HEK293 (cell line): Measurements from ENCODE around the gene UGT2B7.

Experiments used
- CTCF ChIA-PET: fragments of 350-600 bp; formaldehyde crosslinking; extraction: SDS; loops from one replicate; lab custom pipeline; 2021; ENCODE audit warnings: antibody characterized with exemption; lab: Yijun Ruan, JAX
- POLR2A ChIA-PET: fragments of 300-600 bp; formaldehyde crosslinking; extraction: SDS; loops from one replicate; lab custom pipeline; 2020; ENCODE audit warnings: antibody characterized with exemption, inconsistent platforms; lab: Yijun Ruan, JAX
- H3K27ac ChIP-seq: fragments of 200-500 bp; sonication (Bioruptor generic); 2 replicates; pipeline ENCODE4 v1.5.1; 2014; ENCODE audit warnings: low read depth, low read length, control low read depth, inconsistent platforms; ENCODE audit errors: extremely low read depth
- H3K36me3 ChIP-seq, 2 experiments: fragments of 200-500 bp in 1 of 2; sonication (Bioruptor generic) in 1 of 2; 1 replicate in 1 of 2; 2 replicates in 1 of 2; pipeline ENCODE4 v1.5.1; 2014 to 2017; ENCODE audit warnings: inconsistent platforms in 2 of 2, low read length in 2 of 2; ENCODE audit not compliant: control insufficient read depth in 2 of 2, insufficient read depth in 1 of 2
- H3K4me1 ChIP-seq: fragments of 200-500 bp; sonication (Bioruptor generic); 2 replicates; pipeline ENCODE4 v1.5.1; 2014; ENCODE audit warnings: mild to moderate bottlenecking, low read length, inconsistent platforms; ENCODE audit not compliant: control insufficient read depth, insufficient read depth
- H3K4me3 ChIP-seq: 2 replicates; pipeline ENCODE4 v1.5.1; 2011; ENCODE audit warnings: low read depth, mild to moderate bottlenecking, control low read depth, low read length, moderate library complexity
- H3K9me3 ChIP-seq: fragments of 200-500 bp; sonication (Bioruptor generic); 2 replicates; pipeline ENCODE4 v1.5.1; 2014; ENCODE audit warnings: low read depth, low read length, inconsistent platforms; ENCODE audit not compliant: control insufficient read depth, insufficient read depth
- EGR2 ChIP-seq: fragments of 450-650 bp; formaldehyde crosslinking; IDR thresholded peaks from 2 replicates; pipeline ENCODE4 v1.5.1; 2016; ENCODE audit warnings: low read depth, missing biosample characterization, missing genetic modification characterization
- MEIS1 ChIP-seq: sonication (generic); formaldehyde crosslinking; IDR thresholded peaks from 2 replicates; pipeline ENCODE4 v1.8.1; 2022; ENCODE audit warnings: missing genetic modification reagents, mild to moderate bottlenecking, borderline replicate concordance
- MYNN ChIP-seq: fragments of 450-650 bp; formaldehyde crosslinking; IDR thresholded peaks from 2 replicates; pipeline ENCODE4 v1.5.1; 2016; ENCODE audit warnings: missing biosample characterization, missing genetic modification characterization, borderline replicate concordance
- MZF1 ChIP-seq: fragments of 450-650 bp; formaldehyde crosslinking; IDR thresholded peaks from 2 replicates; pipeline ENCODE4 v1.5.1; 2017; ENCODE audit warnings: missing biosample characterization, missing genetic modification characterization, borderline replicate concordance
- PRDM1 ChIP-seq: fragments of 450-650 bp; formaldehyde crosslinking; IDR thresholded peaks from 2 replicates; pipeline ENCODE4; 2016; ENCODE audit warnings: missing biosample characterization, missing genetic modification characterization
- REPIN1 ChIP-seq: fragments of 450-650 bp; formaldehyde crosslinking; IDR thresholded peaks from 2 replicates; pipeline ENCODE4 v1.5.1; 2017; ENCODE audit warnings: missing biosample characterization, missing genetic modification characterization, low read depth
- SP7 ChIP-seq: fragments of 450-650 bp; formaldehyde crosslinking; IDR thresholded peaks from 2 replicates; pipeline ENCODE4 v1.5.1; 2016; ENCODE audit warnings: missing biosample characterization, missing genetic modification characterization
- TCF7L2 ChIP-seq: IDR thresholded peaks from 2 replicates; pipeline ENCODE4 v1.6.1; 2011; ENCODE audit warnings: low read depth, mild to moderate bottlenecking, inconsistent platforms, low read length, moderate library complexity, borderline replicate concordance
- ZNF121 ChIP-seq: fragments of 450-650 bp; formaldehyde crosslinking; IDR thresholded peaks from 2 replicates; pipeline ENCODE4 v1.5.1; 2016; ENCODE audit warnings: missing biosample characterization, missing genetic modification characterization
- ZNF221 ChIP-seq: fragments of 450-650 bp; formaldehyde crosslinking; IDR thresholded peaks from 2 replicates; pipeline ENCODE4 v1.5.1; 2017; ENCODE audit warnings: missing biosample characterization, missing genetic modification characterization, borderline replicate concordance
- ZNF24 ChIP-seq: fragments of 450-650 bp; formaldehyde crosslinking; IDR thresholded peaks from 2 replicates; pipeline ENCODE4 v1.5.1; 2016; ENCODE audit warnings: missing biosample characterization, missing genetic modification characterization
- ZNF311 ChIP-seq: fragments of 450-650 bp; formaldehyde crosslinking; IDR thresholded peaks from 2 replicates; pipeline ENCODE4 v1.5.1; 2017; ENCODE audit warnings: missing biosample characterization, missing genetic modification characterization, borderline replicate concordance
- ZNF37A ChIP-seq: fragments of 450-650 bp; IDR thresholded peaks from 2 replicates; pipeline ENCODE4 v1.5.1; 2018; ENCODE audit warnings: missing biosample characterization, missing genetic modification characterization
- ZNF404 ChIP-seq: fragments of 450-650 bp; formaldehyde crosslinking; IDR thresholded peaks from 2 replicates; pipeline ENCODE4 v1.5.1; 2017; ENCODE audit warnings: missing biosample characterization, missing genetic modification characterization
- ZNF426 ChIP-seq: fragments of 450-650 bp; formaldehyde crosslinking; IDR thresholded peaks from 2 replicates; pipeline ENCODE4 v1.5.1; 2017; ENCODE audit warnings: missing biosample characterization, missing genetic modification characterization, mild to moderate bottlenecking, inconsistent platforms, moderate library complexity
- ZNF48 ChIP-seq: fragments of 450-650 bp; formaldehyde crosslinking; IDR thresholded peaks from 2 replicates; pipeline ENCODE4 v1.5.1; 2016; ENCODE audit warnings: missing biosample characterization, missing genetic modification characterization
- ZNF549 ChIP-seq: fragments of 450-650 bp; IDR thresholded peaks from 2 replicates; pipeline ENCODE4 v1.5.1; 2018; ENCODE audit warnings: missing biosample characterization, missing genetic modification characterization, mild to moderate bottlenecking, inconsistent platforms, moderate library complexity
- ZNF777 ChIP-seq: fragments of 450-650 bp; formaldehyde crosslinking; IDR thresholded peaks from 2 replicates; pipeline ENCODE4 v1.5.1; 2017; ENCODE audit warnings: missing biosample characterization, missing genetic modification characterization, borderline replicate concordance
- ZSCAN23 ChIP-seq: fragments of 450-650 bp; formaldehyde crosslinking; IDR thresholded peaks from 2 replicates; pipeline ENCODE4 v1.5.1; 2016; ENCODE audit warnings: missing biosample characterization, missing genetic modification characterization
- TF ChIP-seq, protein P1 (sequence below): fragments of 450-650 bp; formaldehyde crosslinking; IDR thresholded peaks from 2 replicates; pipeline ENCODE4 v1.5.1; 2016; ENCODE audit warnings: missing biosample characterization, missing genetic modification characterization
- TF ChIP-seq, protein P2 (sequence below): fragments of 450-650 bp; formaldehyde crosslinking; IDR thresholded peaks from 2 replicates; pipeline ENCODE4 v1.5.1; 2016; ENCODE audit warnings: missing biosample characterization, missing genetic modification characterization
- TF ChIP-seq, protein P3 (sequence below): fragments of 450-650 bp; formaldehyde crosslinking; IDR thresholded peaks from 2 replicates; pipeline ENCODE4 v1.5.1; 2016; ENCODE audit warnings: missing biosample characterization, missing genetic modification characterization
- TF ChIP-seq, protein P4 (sequence below): fragments of 450-650 bp; formaldehyde crosslinking; IDR thresholded peaks from 2 replicates; pipeline ENCODE4 v1.5.1; 2016; ENCODE audit warnings: missing biosample characterization, missing genetic modification characterization

UGT2B7 gene

DNA sequence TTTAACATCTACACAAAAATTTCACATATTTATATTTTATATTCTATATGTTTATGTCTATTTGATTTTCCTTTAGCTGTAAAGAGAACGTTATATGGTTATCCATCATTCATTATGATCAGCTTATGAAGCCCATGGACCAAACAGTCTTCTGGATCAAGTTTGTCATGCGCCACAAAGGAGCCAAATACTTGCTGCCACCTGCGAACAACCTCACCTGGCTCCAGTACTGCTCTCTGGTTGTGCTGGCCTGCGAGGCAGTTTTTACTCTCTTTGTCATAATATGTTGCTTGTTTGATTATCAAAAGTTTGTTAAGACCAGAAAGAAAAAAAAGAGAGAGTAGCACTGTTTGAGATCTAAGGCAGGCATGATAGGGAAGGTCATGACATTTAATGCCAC, 38.2 kb downstream of the UGT2B7 start:
- no peaks in the 10 kb centered on the region for H3K36me3 ChIP-seq
- no peaks in the 10 kb centered on the region for H3K9me3 ChIP-seq
- H3K4me3 ChIP-seq, result no peak overlapping the region
- CTCF ChIA-PET, result no interaction called here
- H3K4me1 ChIP-seq, result no peaks in the 10 kb centered on the region
- no peak overlapping the region for H3K27ac ChIP-seq
- POLR2A ChIA-PET, result no interaction called here
- TF ChIP-seq ZNF311 (tag by site-specific recombination), result no peak
- TF ChIP-seq, protein P1, sequence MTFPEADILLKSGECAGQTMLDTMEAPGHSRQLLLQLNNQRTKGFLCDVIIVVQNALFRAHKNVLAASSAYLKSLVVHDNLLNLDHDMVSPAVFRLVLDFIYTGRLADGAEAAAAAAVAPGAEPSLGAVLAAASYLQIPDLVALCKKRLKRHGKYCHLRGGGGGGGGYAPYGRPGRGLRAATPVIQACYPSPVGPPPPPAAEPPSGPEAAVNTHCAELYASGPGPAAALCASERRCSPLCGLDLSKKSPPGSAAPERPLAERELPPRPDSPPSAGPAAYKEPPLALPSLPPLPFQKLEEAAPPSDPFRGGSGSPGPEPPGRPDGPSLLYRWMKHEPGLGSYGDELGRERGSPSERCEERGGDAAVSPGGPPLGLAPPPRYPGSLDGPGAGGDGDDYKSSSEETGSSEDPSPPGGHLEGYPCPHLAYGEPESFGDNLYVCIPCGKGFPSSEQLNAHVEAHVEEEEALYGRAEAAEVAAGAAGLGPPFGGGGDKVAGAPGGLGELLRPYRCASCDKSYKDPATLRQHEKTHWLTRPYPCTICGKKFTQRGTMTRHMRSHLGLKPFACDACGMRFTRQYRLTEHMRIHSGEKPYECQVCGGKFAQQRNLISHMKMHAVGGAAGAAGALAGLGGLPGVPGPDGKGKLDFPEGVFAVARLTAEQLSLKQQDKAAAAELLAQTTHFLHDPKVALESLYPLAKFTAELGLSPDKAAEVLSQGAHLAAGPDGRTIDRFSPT (tag by site-specific recombination), result no peak

DNA sequence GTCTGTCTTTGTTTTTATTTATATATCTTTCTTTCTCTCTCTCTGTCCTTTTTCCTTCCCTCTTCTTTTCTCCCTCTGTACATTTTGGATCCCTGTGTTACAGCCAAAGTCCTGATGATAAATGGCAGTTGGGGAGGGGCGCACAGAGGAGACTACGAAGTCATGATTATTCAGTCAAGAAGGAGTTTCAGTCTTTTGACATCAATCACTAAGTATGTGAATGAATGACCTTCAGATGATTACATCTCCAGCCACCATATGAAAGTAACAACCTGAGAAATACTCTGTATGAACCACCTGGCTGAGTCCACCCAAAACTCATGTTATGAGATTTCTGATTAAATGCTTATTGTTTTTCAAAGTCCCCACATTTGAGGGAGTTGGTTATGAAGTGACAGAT, 45.0 kb downstream of the UGT2B7 start:
- no peak for TF ChIP-seq ZNF549 (tag by site-specific recombination)
- TF ChIP-seq PRDM1 (tag by site-specific recombination), result no peak
- H3K4me3 ChIP-seq, result no peak overlapping the region
- no peak overlapping the region for H3K27ac ChIP-seq
- H3K9me3 ChIP-seq, result no peaks in the 10 kb centered on the region
- ChIA-PET POLR2A (no interaction called here), CTCF (no interaction called here)
- no peaks in the 10 kb centered on the region for H3K4me1 ChIP-seq
- H3K36me3 ChIP-seq, result no peaks in the 10 kb centered on the region

DNA sequence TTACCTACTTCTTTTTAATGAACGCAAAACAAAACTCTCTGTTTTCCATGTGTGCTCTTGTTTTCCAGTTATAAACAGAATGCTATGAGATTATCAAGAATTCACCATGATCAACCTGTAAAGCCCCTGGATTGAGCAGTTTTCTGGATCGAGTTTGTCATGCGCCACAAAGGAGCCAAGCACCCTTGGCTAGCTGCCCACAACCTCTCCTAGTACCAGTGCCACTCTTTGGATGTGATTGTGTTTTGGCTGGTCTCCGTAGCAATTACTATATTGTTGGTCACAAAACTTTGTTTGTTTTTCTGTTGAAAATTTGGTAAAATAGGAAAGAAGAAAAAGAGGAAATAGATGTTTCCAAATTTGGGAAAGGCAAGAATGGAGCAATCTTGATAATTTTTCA, 51.1 kb downstream of the UGT2B7 start:
- TF ChIP-seq ZNF777 (tag by site-specific recombination) (no peak), ZNF24 (tag by site-specific recombination) (no peak), ZNF404 (tag by site-specific recombination) (no peak), ZSCAN23 (tag by site-specific recombination) (no peak), REPIN1 (tag by site-specific recombination) (no peak), EGR2 (tag by site-specific recombination) (no peak), ZNF48 (tag by site-specific recombination) (no peak)
- TF ChIP-seq, protein P2, sequence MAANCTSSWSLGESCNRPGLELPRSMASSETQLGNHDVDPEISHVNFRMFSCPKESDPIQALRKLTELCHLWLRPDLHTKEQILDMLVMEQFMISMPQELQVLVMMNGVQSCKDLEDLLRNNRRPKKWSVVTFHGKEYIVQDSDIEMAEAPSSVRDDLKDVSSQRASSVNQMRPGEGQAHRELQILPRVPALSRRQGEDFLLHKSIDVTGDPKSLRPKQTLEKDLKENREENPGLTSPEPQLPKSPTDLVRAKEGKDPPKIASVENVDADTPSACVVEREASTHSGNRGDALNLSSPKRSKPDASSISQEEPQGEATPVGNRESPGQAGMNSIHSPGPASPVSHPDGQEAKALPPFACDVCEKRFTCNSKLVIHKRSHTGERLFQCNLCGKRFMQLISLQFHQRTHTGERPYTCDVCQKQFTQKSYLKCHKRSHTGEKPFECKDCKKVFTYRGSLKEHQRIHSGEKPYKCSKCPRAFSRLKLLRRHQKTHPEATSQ (tag by site-specific recombination), result no peak
- TF ChIP-seq, protein P3, sequence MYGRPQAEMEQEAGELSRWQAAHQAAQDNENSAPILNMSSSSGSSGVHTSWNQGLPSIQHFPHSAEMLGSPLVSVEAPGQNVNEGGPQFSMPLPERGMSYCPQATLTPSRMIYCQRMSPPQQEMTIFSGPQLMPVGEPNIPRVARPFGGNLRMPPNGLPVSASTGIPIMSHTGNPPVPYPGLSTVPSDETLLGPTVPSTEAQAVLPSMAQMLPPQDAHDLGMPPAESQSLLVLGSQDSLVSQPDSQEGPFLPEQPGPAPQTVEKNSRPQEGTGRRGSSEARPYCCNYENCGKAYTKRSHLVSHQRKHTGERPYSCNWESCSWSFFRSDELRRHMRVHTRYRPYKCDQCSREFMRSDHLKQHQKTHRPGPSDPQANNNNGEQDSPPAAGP, result no peak
- TF ChIP-seq, all 188 proteins: peak for 0
- CTCF ChIA-PET, result no interaction called here
- H3K9me3 ChIP-seq, result no peaks in the 10 kb centered on the region
- no peaks in the 10 kb centered on the region for H3K36me3 ChIP-seq
- POLR2A ChIA-PET, result no interaction called here
- no peak overlapping the region for H3K4me3 ChIP-seq
- H3K4me1 ChIP-seq, result no peaks in the 10 kb centered on the region
- no peak overlapping the region for H3K27ac ChIP-seq

DNA sequence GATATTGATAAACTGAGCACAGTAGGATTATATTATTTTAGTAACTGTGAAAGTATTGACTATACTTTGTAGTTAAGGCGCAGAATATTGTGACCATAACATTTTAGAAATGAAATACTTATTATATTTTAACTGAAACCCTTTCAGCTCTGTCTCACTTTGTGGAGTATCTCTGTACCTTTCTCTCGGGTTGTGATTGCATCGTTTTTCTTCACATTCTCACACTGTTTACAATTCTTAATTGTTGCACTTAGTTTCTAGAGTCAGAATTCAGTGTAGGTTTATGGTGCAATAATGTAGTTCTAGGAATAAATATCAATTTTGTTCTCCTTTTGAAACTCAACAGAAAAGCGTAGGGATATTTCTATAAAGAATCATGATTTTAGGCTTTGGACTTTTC, 57.7 kb downstream of the UGT2B7 start:
- Histone ChIP-seq H3K27ac (no peak overlapping the region), H3K9me3 (no peaks in the 10 kb centered on the region), H3K36me3 (no peaks in the 10 kb centered on the region), H3K4me3 (no peak overlapping the region), H3K4me1 (no peaks in the 10 kb centered on the region)
- TF ChIP-seq, protein P4, sequence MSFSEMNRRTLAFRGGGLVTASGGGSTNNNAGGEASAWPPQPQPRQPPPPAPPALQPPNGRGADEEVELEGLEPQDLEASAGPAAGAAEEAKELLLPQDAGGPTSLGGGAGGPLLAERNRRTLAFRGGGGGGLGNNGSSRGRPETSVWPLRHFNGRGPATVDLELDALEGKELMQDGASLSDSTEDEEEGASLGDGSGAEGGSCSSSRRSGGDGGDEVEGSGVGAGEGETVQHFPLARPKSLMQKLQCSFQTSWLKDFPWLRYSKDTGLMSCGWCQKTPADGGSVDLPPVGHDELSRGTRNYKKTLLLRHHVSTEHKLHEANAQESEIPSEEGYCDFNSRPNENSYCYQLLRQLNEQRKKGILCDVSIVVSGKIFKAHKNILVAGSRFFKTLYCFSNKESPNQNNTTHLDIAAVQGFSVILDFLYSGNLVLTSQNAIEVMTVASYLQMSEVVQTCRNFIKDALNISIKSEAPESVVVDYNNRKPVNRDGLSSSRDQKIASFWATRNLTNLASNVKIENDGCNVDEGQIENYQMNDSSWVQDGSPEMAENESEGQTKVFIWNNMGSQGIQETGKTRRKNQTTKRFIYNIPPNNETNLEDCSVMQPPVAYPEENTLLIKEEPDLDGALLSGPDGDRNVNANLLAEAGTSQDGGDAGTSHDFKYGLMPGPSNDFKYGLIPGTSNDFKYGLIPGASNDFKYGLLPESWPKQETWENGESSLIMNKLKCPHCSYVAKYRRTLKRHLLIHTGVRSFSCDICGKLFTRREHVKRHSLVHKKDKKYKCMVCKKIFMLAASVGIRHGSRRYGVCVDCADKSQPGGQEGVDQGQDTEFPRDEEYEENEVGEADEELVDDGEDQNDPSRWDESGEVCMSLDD (tag by site-specific recombination), result no peak
- no peak for TF ChIP-seq MYNN (tag by site-specific recombination)
- TF ChIP-seq MEIS1 (CRISPR knock-in tag), result no peak
- TF ChIP-seq MZF1 (tag by site-specific recombination), result no peak
- no peak for TF ChIP-seq ZNF121
- TF ChIP-seq ZNF221 (tag by site-specific recombination), result no peak
- TF ChIP-seq ZNF37A, result no peak
- no peak for TF ChIP-seq TCF7L2
- TF ChIP-seq SP7 (tag by site-specific recombination), result no peak
- no peak for TF ChIP-seq ZNF426 (tag by site-specific recombination)
- CTCF ChIA-PET, result no interaction called here
- POLR2A ChIA-PET, result no interaction called here
